NCI-H1417 (cell line): ENCODE results near the gene DAPK3.
"Not testable (repeated sequence)": the region's sequence is repeated elsewhere in the genome, so short reads cannot be mapped to it uniquely, and the experiment has no call there.

ENCODE experiments used
- DNase-seq, 3 experiments: peaks; one replicate each; lab custom pipeline; 2025; lab: John Stamatoyannopoulos, UW

DAPK3 gene

DNA sequence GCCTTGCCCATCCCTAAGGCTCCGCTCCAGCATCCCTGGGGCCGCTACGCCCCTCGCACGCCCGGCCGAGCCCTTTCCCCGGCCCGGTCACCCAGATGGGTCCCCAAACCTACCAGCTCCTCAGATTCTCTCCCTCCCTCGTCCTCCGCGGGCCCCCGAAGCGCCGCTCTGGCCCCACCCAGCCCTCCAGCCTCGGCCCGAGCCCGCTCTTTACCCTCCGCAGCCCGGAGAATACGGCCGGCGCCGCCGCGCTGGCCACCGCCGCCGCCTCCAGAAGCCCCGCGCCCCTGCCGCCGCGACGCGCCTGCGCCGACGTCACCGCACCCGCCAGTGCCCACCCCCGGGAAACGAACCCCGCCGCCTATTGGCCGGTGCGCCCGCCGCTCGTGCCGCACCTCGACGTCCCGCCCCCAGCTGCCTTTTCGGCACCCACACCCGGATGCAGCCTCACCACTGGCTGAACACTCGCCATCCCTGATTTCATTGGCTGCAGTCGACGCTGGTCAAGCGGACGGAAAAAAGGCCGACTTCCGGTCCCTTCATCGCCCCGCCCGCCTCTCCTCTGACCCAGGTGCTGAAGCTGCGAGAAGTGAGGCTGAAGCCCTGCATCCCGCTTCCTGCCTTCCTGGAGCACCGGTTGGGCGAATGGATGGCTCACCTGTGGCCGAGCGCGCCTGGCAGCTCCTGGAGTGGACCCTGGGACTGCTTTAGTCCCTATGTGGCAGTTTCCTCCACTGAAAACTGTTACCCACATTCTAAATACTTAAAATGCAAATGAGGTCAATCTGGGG lies at the start of gene DAPK3:
TSS of gene DAPK3 (minus strand) at position 292 of the 791 bp plus-strand sequence. CDS start 1,364 bp downstream, outside the sequence.
- peak; percentile 98 to 99 (median 99) for DNase-seq

DNA sequence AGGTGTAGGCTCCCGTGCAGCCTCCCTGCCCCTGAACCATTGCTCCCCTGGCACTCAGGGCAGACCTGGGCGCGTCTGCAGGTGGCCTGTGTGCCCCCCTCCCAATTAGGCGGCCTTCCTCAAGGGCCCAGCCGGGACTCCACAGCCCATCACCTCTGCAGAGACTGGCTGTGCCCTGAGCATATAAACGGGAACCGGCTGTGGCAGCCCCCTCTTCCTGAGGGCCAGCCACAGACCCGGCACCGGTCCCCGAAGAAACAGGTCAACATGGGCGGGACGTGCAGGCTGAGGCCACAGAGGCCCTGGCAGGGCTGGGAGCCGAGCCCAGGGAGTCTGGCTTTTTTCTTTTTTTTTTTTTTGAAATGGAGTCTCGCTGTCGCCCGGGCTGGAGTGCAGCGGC lies 48.7 kb upstream of the DAPK3 start:
- no peak for DNase-seq

DNA sequence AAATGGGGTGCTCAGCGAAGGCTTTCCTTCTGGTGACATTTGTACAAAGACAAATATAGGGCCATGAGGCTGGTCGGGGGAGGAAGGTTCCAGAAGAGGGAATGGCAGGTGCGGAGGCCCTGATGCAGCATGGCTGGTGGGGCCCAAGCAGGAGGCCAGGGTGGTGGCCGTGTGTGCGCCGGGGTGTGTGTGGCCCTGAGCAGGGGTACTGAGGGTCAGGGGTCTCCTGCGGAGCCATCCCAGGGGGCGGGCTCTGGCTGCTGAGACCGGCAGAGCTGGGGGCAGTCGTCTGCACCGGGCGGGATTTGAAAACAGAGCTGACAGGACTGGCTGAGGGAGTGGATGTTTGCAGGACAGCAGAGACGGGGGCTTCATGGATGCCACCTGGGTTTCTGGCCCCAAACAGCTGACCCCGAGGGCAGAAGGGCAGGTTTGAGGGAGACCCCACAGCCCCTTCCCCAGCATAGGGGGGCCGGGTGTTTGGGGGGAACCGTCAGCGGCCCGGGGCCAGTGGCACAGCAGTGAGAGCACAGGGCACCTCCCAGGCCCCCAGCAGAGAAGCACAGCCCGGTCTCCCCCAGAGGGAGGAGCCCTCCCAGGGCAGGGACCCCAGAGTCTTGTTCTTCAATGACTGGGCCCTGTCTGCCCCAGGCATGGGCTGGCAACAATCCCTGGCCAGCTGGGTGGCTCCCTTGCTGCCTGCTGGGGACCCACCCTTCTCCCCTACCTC lies 48.0 kb upstream of the DAPK3 start:
- DNase-seq, result no peak

DNA sequence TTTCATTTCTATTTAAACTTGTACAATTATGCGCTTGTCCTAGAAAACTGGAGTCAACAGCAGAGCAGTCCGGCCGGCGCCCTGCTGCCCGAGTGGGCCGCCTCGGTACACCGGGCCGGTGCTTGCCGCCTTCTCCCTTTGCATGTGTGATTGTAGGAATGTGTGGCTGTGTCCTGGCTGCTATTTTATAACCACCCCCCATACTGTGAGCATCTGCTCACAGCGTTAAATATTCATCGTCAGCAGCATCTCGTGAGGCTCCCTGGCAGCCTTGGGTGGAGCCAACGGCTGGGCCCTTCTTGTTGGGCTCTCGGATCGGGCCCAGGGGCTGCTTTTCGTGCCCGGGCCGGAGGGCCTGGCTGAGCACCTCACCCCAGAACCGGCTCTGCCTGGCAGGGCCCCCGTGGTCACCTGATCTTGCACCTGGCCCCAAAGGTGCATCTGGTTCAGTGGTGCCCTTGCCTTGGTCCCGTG lies 47.3 kb upstream of the DAPK3 start:
- DNase-seq, result no peak

DNA sequence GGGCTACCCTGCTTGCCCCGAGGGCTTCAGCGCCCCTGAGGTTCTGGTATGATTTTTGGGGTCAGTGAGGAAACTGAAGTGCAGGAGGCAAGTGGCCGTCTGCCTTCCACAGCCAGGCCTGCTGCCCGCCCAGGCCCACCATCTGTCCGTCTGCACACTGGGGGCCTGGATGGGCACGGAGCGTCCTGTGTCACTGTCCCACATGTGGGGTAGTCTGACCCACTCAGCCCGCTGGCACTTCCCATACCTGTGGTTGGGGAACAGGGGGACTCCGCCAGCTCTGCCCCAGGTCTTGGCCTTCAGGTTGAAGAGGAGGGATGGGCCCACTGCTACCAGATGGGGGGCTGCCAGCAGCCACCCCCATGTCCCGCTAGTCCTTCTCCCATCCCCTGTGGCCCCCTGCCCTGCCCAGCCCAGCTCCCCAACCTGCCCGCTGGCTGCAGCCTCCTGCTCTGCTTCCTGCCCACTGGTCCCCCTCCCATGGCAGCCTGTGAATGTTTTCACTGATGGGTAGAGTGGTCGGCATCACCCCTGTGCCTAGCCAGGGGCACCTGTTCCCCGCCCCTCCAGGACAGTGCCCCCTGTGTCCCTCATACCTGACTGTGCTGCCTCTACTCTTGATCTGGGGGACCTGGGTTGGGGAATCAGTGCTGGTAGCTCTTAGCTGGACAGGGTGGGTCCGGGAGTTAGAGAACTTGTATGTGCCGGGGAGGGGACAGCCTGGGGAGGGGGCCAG lies 46.2 kb upstream of the DAPK3 start:
- no peak for DNase-seq

DNA sequence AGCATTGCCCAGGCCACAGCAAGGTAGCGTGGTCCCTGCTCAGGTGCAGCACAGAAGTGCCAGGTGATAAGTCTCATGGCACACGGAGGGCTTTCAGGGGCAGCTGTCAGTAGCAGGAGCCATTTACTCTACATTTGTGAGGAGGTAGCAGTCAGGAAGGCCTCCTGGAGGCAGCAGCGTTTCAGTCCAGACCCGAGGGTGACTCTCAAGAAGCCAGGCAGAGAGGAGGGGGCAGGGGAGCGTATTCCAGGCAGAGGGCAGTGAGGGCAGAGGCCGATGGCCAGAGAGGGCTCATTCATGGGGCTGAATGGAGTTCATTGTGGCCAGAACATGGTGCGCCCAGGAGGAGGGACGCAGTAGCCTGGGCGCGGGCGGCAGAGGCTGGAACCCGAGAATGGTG lies 45.6 kb upstream of the DAPK3 start:
- no peak for DNase-seq

DNA sequence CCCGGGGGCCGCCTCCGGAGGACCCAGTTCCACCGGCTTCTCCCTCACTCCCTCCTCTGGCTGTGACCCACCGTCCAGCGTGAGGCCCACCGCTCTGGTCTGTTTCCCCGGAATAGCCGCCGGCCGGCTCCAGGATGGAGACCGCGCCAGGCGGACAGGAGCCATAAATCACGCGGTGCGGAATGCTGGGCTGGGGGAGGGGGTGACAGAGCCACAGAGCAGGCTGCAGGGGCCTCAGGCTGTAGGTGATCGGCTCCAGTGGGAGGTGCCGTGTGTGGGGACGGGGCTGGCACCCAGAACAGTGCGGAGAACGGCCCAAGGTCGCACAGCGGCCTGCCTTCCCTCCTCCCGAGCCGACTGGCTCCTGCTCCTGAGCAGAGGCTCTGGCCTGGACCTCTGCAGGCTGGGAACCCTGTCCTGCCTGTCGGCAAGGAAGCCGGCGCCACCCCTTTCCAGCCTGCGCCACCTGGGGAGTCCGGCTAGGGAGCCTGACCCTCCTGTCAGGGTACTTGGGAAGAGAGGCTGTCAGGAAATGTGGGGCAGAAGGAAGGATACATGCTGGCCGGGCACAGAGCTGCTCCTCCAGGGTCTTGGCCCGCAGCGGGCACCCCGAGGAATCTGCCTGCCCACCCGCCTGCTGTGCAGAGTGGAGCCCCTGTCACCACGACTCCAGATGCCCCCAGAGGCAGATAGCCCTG lies 45.0 kb upstream of the DAPK3 start:
- no peak for DNase-seq

DNA sequence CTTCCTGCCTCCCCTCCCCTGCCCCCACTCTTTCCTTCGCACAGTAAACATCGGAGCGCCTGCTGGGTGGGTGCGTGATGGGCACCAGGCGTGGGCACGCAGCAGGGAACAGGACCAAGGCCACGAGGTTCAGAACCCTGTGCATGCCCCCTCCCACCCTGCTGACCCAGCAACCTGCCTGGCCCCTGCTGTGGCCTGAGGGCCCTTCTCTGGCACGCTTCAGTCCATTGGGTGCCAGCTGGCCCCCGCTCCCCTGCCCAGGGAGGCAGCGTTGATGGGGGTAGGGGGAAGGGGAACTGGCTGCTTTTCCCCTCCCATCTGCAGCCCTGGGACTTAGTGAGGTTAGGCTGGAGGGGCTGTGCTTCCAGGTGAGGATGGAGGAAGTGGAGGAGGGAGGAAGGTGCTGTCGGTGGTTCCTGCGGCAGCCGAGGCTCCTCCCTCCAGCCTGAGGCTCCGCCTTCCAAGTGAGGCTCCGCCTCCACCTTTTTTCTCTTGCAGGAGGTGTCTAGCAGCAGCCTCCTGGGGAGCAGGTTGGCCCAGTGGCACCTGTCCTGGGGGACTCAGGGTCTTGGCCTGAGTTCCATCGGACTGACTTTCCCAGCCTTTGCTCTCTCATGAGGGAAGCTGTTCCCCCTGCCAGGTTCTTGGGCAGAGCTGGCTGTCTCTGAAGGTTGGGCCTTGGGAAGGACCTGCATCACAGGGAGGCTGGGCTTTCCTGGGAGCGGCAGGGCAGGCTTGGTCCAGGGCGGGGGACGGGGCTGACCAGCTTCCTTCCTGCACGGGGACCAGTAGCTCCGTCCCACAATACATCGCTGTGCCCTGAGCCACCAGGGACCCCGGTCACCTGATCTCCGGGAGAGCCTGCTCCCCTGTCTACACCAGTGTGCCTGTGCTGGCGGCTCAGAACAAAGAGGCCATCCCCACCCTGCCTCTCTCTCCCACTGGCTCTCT lies 43.9 kb upstream of the DAPK3 start:
- DNase-seq, result peak in 2 of 3 experiments; percentile 23 to 39

DNA sequence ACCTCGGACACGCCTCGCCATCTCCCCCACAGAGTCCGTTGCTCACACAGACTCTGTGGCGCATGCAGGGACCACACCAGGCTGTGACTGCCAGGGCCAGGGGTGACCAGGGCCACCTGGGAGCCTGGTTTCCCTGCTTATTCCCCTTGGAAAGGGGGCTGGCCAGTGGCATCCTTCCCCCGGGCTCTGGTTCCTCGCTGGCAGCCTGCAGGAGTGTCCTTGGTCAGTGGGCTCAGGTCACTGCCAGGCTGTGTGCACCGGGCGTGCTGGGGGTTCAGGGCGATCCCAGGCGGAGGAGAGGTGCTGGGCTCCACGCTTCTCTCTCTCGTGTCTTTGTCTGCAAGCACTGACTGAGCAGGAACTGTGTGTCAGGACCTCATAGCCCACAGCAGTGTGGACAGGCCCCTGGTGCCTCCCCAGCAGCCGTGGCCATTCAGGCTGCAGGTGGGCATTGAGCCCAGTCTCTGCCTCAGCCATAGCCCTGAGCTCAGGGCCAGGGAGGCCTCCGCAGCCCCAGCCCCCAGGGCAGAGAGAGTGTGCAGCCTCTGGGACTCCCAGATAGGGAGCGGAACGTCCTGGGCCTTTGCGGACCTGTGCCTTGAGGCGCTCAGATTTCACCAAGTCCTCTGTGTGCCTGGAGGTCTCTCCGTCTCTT lies 43.1 kb upstream of the DAPK3 start:
- no peak for DNase-seq

DNA sequence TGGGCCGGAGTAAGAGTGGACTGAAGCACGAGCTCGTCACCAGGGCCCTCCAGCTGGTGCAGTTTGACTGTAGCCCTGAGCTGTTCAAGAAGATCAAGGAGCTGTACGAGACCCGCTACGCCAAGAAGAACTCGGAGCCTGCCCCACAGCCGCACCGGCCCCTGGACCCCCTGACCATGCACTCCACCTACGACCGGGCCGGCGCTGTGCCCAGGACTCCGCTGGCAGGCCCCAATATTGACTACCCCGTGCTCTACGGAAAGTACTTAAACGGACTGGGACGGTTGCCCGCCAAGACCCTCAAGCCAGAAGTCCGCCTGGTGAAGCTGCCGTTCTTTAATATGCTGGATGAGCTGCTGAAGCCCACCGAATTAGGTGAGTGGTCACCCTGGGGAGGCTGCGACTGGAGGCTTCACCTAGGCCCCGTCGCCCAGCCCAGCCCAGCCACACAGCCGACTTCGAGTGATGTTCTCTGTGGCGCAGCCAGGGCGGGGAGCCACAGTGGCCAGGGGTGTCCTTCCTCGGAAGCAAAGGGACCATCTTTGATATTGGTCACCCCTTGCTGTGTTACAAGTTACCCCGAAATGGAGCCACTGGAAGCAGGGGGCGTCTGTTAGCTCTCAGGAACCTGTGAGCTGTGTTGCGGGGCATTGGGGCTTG lies 42.2 kb upstream of the DAPK3 start:
- DNase-seq, result no peak

DNA sequence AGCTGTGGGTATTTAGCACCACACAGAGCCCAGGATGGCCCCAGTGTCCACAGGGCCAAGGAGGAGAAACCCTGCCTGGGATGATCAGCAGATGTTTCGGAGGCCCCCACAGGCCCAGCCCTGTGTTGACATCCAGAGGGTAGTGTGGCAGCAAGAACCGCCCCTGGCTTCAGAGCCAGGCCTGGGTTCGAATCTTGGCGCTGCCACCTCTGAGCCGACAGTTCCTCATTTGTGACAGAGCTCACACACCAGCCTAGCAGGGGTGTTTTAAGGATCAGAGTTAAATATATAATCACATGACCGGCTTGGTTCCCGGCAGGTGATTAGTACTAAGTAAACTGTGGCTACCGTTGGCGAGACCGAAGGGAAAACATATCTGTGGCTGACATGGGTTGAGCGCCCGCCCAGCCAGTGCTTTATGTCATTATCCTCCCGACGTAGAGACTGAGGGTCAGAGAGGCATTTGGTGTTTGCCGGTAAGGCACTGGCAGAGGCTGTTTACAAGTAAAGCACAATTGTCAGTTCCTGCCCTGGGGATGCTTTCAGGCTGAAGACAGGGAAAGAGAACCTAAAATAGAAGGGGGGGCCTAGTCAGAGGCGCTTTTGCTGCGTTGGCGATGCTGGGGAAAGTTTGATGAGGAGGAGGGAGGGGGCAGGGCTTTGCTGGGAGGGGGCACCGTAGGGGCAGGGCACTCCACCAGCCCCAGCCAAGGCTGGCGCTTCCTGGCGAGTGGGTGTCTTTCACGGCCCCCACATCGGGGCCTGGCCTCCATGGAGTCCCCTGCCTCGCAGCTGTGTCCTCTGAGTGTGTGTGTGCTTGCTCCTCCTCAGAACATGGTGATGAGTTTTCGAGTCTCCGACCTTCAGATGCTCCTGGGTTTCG lies 41.4 kb upstream of the DAPK3 start:
- DNase-seq, result peak in 2 of 3 experiments; percentile 72 to 86

DNA sequence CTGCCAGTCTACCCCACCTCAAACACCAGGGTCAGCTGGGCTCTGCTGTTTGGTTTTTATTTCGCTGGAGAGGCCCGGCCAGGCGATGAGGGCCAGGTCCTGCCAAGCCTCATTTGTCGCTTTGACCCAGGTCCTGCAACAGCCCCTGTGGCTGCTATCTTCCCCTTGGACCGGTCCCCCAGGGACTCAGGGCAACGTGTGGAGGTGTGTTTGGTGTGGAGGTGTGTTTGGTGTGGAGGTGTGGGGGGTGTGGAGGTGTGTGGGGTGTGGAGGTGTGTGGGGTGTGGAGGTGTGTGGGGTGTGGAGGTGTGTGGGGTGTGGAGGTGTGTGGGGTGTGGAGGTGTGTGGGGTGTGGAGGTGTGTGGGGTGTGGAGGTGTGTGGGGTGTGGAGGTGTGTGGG lies 40.5 kb upstream of the DAPK3 start:
- not testable (repeated sequence) for DNase-seq

DNA sequence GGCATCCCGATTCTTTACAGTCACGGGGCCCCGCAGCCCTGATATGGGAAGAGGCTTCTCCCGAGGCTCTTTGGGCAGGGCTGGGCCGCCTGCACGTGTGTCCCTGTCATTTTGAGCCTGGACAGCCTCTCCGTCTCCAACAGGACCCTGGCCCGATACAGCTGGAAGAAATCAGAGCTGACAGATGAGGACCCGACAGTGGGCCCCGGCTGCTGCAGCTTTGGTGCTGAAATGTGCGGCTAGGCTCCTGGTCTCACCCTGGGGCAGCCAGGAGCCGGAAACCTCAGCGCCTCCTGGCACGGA lies 39.9 kb upstream of the DAPK3 start:
- no peak for DNase-seq

DNA sequence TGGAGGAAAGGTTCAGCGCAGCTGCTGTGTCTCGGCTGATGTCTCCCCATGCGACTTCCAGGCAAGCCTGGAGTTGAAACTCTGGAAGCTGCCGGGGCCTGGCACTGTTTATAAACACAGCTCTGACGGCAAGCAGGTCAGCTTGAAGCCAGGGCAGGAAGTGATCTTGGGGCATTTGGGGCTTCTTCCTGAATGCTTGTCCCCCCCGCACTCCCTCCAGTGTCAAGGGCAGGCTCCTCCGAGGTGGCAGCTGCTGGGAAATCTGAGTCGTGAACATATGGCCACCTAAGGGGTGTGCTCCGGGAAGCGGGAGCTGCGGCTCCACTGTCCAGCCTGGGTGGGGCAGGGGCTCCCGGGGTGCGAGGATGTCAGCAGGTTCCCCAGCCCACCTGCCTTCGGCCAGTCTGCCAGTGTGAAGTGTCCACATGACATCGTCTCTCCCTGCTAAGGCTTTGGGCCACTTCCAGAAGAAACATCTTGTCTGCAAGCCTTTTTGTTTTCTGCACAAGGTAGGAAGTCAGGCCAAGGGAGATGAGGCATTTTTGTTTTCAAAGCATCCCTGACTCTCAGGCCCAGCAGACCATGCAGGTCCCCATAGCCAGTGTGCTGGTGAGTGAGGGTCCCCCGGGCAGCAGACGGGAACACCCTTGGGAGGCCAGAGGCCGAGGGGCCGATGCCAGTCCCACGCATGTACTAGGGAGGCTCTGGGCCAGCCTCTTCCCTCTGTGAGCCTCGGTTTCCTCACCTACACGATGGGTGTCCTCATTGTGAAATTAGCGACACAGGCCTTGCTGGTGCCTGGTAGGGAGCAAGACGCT lies 39.3 kb upstream of the DAPK3 start:
- no peak for DNase-seq

DNA sequence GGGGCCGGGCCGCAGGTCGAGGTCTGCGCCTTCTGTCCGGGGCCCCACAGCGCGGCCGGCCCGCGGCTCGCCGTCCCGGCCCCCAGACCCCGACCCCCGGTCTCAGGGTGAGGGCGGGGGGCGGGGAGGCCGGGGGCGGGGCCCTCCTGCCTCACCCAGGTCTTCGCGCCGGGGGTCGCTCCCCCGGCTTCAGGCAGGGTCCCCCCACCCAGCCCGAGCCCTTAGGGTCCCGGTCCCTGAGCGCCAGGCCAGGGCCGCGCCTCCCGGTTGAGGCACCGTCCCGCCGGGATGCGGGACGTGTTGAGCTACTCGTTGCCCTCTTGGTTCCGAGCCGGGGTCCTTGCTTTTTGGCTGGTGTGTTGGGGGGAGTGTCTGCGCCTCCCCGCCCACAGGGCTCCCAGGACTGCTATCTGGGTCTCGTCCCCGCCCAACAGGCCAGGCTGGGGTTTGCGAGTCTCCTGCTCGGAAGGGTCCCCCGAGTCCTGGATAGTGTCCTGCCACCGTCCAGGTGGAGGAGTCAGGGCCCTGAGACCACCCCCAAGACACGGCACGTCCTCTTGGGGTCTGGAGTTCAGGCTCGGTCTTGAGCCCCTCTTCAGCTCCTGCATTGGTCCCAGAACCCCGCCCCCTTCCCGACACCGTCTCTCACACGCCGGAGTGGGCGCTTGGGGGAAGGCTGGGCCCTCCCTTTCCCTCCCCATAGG lies 37.1 kb upstream of the DAPK3 start:
- peak in 2 of 3 experiments; percentile 39 to 41 for DNase-seq

DNA sequence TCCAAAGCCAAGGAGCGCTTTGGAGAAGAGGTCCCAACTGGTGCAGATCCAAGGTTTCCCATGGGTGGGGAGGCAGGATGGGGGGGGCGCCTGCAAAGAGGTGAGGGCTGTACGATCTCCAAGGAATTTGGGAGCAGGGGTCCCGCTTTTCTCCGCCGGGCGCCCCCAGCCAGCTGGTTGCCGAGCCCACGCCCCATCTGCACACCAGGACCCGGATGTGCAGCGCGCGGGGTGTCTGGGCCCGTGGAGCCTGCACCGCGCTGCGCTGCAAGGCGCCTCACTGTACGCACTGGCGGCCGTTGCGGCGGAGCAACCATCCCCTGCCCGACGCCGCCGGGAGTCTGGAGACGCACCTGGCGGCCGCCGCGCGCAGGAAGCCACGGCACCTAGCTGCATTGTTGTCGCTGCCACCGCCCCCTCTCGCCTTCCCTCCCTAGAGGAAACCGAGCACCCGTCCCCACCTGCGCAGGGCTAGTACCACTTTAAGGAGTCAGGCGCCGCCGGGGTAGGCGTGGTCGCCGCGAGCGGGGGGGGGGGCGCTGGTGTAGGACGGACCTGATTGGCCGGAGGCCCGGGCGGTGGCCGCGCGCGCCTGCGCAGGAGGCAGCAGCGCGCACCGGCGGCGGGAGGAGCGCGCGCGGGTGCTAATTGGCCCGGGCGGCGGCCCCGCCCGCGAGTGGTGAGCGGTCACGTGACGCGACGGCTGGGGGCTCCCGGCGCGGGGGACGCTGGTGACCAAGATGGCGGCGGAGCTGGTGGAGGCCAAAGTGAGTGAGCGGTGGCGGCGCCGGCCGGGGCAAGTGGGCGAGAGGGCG lies 36.3 kb upstream of the DAPK3 start, which contains the start of gene PIAS4:
TSS of gene PIAS4 (plus strand) at position 716 of the 815 bp plus-strand sequence. CDS start at position 741, 25 bp downstream.
- DNase-seq, result peak; percentile 98 to 99 (median 99)
